ENCODE results near the gene TMEM14B. TPM values are rescaled to one million over a fixed set of nuclear protein-coding genes. Genes with fewer than 3 reads are reported as not detected.

TMEM14B gene
- total RNA-seq (2022; extraction: Qiagen RNA extraction): 123 to 158 TPM (median 127 TPM) in 5 replicates

GRCh38 chr6:10747251-10747972, at the start of gene TMEM14B:
TSS of gene TMEM14B (plus strand) at chr6:10747805. CDS start at chr6:10749246, 1,441 bp downstream.

GRCh38 chr6:10722820-10723566, 24.6 kb upstream of the TMEM14B start, which contains the start of gene TMEM14C:
TSS of gene TMEM14C (plus strand) at chr6:10723070. CDS start at chr6:10724614, 1,544 bp downstream.

Other genes with a start within 250 kb of the TMEM14B start
- 3.7 to 6.7 TPM (median 4.1 TPM) in 5 replicates for gene GCNT2, start 226.5 kb upstream of the TMEM14B start, total RNA-seq (2022; extraction: Qiagen RNA extraction)
- 1.1 to 2.4 TPM (median 1.9 TPM) in 5 replicates for gene C6orf52, start 53.2 kb upstream of the TMEM14B start, total RNA-seq (2022; extraction: Qiagen RNA extraction)
- 17.1 to 21.3 TPM (median 18.2 TPM) in 5 replicates for gene PAK1IP1, start 52.8 kb upstream of the TMEM14B start, total RNA-seq (2022; extraction: Qiagen RNA extraction)
- 143 to 163 TPM (median 146 TPM) in 5 replicates for gene TMEM14C, start 24.7 kb upstream of the TMEM14B start, total RNA-seq (2022; extraction: Qiagen RNA extraction)
- gene MAK, start 90.7 kb downstream of the TMEM14B start, total RNA-seq (2022; extraction: Qiagen RNA extraction): 0.09 to 0.13 TPM (median 0.11 TPM) in 5 replicates
- gene GCM2, start 134.2 kb downstream of the TMEM14B start, total RNA-seq (2022; extraction: Qiagen RNA extraction): 0.03 TPM in 1 of 5 replicates, not detected in the others
- gene SYCP2L, start 139.2 kb downstream of the TMEM14B start, total RNA-seq (2022; extraction: Qiagen RNA extraction): 1.4 to 2.3 TPM (median 1.9 TPM) in 5 replicates

Measured in A549 treated with AZD2906 at 1 μM for 4 hours (cell line).